Parathyroid adenoma (tissue), 2 donors: ENCODE results near the gene HSD17B2.
"Not testable (repeated sequence)": the region's sequence is repeated elsewhere in the genome, so short reads cannot be mapped to it uniquely, and the experiment has no call there.

ENCODE experiments used
- H2AFZ ChIP-seq: fragments of 300-600 bp; sonication (generic); one replicate; pipeline ENCODE4 v1.7.0; 2017; ENCODE audit warnings: antibody characterized with exemption, mild to moderate bottlenecking
- H3K27ac ChIP-seq: fragments of 300-600 bp; sonication (generic); one replicate; pipeline ENCODE4 v1.7.0; 2017
- H3K27me3 ChIP-seq: fragments of 300-600 bp; sonication (generic); one replicate; pipeline ENCODE4 v1.7.0; 2017; ENCODE audit warnings: low read length; ENCODE audit not compliant: control insufficient read depth, insufficient read depth
- H3K36me3 ChIP-seq: fragments of 300-600 bp; sonication (generic); one replicate; pipeline ENCODE4 v1.7.0; 2017; ENCODE audit warnings: low read length; ENCODE audit not compliant: control insufficient read depth, insufficient read depth
- H3K4me1 ChIP-seq: fragments of 300-600 bp; sonication (generic); one replicate; pipeline ENCODE4 v1.7.0; 2017; ENCODE audit warnings: control low read depth
- H3K4me2 ChIP-seq: fragments of 300-600 bp; sonication (generic); one replicate; pipeline ENCODE4 v1.7.0; 2017; ENCODE audit warnings: low read length
- H3K4me3 ChIP-seq: fragments of 300-600 bp; sonication (generic); one replicate; pipeline ENCODE4 v1.7.0; 2017; ENCODE audit warnings: low read depth, low read length
- H3K79me2 ChIP-seq: fragments of 300-600 bp; sonication (generic); one replicate; pipeline ENCODE4 v1.7.0; 2017; ENCODE audit warnings: control low read depth
- H3K9ac ChIP-seq: fragments of 300-600 bp; sonication (generic); one replicate; pipeline ENCODE4 v1.7.0; 2017; ENCODE audit warnings: mild to moderate bottlenecking
- H3K9me3 ChIP-seq: fragments of 300-600 bp; sonication (generic); one replicate; pipeline ENCODE4 v1.7.0; 2017; ENCODE audit warnings: low read length; ENCODE audit not compliant: control insufficient read depth
- TF ChIP-seq, protein P1 (sequence below): fragments of 300-600 bp; sonication (generic); IDR thresholded peaks from one replicate; pipeline ENCODE4 v1.7.0; 2017; ENCODE audit warnings: antibody characterized with exemption, mild to moderate bottlenecking
- donor health status: primary hyperparathyroidism.

HSD17B2 gene

DNA sequence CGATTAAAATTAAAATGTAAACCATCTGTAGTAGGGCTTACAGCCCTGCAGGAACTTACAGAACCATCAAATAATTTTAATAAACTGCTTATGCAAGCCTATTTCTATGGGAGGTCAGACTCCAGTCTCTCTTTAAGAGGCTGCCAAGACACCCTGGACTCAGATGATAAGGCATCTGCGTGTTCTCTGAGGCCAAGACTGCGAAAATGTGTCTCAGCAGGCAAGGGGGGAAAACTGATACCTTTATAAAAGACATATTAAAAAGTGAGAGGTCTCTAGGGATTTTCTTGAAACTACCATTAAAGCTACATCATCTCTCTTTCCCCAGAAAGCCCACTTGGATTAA lies 102.7 kb downstream of the HSD17B2 start:
- Histone ChIP-seq H3K36me3 (no peaks in the 10 kb centered on the region), H2AFZ (no peak overlapping the region), H3K79me2 (no peaks in the 10 kb centered on the region), H3K4me1 (peaks cover 9% of the 10 kb centered on the region), H3K9me3 (no peaks in the 10 kb centered on the region), H3K4me2 (no peak overlapping the region), H3K4me3 (no peak overlapping the region), H3K27ac (no peak overlapping the region), H3K9ac (no peak overlapping the region), H3K27me3 (no peaks in the 10 kb centered on the region)
- TF ChIP-seq, protein P1, sequence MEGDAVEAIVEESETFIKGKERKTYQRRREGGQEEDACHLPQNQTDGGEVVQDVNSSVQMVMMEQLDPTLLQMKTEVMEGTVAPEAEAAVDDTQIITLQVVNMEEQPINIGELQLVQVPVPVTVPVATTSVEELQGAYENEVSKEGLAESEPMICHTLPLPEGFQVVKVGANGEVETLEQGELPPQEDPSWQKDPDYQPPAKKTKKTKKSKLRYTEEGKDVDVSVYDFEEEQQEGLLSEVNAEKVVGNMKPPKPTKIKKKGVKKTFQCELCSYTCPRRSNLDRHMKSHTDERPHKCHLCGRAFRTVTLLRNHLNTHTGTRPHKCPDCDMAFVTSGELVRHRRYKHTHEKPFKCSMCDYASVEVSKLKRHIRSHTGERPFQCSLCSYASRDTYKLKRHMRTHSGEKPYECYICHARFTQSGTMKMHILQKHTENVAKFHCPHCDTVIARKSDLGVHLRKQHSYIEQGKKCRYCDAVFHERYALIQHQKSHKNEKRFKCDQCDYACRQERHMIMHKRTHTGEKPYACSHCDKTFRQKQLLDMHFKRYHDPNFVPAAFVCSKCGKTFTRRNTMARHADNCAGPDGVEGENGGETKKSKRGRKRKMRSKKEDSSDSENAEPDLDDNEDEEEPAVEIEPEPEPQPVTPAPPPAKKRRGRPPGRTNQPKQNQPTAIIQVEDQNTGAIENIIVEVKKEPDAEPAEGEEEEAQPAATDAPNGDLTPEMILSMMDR = no peak

DNA sequence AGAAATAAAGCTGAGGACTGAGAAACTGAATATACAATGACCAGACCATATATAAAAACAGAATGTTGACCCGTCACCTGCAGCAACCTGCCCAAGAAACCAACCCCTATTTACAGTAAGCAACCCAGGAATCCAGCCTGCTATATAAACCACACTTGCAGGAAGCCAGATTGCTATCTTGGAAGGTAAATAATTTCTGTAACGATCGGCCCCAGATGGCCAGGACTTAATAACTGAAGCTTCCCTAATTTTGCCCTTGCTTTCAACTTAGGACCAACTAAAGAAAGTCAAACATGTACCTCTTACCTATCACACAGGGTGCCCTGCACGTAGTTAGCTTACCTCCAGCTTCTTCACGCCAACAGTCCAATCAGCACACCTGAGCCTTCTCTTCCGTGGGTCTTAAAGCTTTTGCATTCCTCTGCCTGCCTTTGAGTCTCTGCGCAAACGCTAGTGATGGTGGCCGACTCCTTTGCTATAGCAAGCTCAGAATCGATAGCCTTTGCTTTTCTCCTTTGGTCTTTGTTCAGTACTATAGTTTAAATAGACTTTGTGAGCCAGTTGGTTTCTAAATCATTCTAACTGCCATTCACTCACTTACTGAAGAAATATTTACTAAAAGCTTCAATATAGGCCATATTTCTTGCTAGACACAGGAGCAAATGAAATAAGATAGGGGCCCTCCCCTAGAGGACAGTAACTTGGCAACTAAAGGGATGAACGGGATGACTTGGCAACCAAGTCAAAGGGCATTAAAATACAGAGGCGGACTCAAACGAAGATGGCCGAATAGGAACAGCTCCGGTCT lies 103.6 kb downstream of the HSD17B2 start:
- H3K4me1 ChIP-seq = peaks cover 9% of the 10 kb centered on the region

DNA sequence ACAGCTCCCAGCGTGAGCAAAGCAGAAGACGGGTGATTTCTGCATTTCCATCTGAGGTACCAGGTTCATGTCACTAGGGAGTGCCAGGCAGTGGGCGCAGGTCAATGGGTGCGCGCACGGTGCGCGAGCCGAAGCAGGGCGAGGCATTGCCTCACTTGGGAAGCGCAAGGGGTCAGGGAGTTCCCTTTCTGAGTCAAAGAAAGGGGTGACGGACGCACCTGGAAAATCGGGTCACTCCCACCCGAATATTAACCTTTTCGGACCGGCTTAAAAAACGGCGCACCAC lies 104.2 kb downstream of the HSD17B2 start:
- not testable (repeated sequence) for H3K9me3 ChIP-seq, H3K79me2 ChIP-seq, H3K4me3 ChIP-seq, H3K27ac ChIP-seq, H3K27me3 ChIP-seq, H3K36me3 ChIP-seq, H3K9ac ChIP-seq, H3K4me1 ChIP-seq, H3K4me2 ChIP-seq
- H2AFZ ChIP-seq = peak overlapping the region; percentile 28

More for the DNA sequence above, 103.6 kb downstream of the HSD17B2 start:
- Histone ChIP-seq H3K4me2 (no peak overlapping the region), H3K27me3 (no peaks in the 10 kb centered on the region), H3K9ac (no peak overlapping the region), H3K27ac (no peak overlapping the region), H2AFZ (peak overlapping the region; percentile 28), H3K9me3 (no peaks in the 10 kb centered on the region), H3K4me3 (no peak overlapping the region), H3K79me2 (no peaks in the 10 kb centered on the region), H3K36me3 (no peaks in the 10 kb centered on the region)
- TF ChIP-seq, protein P1 = no peak

DNA sequence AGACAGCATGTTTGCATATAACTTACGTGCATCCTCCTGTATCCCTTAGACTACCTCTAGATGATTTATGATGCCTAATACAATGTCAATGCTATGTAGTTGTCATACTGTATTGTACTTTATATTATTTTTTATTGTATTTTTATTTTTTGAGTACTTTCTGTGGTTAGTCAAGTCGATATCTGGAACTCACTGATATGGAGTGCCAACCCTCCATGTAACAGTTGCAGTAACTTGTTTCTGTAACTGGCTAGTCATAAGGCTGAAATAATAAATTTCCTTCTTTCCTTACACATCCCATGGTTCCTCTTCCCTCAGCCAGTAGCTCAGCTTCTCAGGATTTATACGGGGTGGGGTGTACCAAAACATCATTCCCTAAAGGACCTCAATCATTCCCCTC lies 111.5 kb downstream of the HSD17B2 start:
- no peak overlapping the region for H3K9ac ChIP-seq
- no peak overlapping the region for H2AFZ ChIP-seq
- no peak overlapping the region for H3K27ac ChIP-seq
- H3K9me3 ChIP-seq = no peaks in the 10 kb centered on the region
- no peaks in the 10 kb centered on the region for H3K27me3 ChIP-seq
- TF ChIP-seq, protein P1 = no peak
- no peaks in the 10 kb centered on the region for H3K4me1 ChIP-seq
- H3K4me3 ChIP-seq = no peak overlapping the region
- no peaks in the 10 kb centered on the region for H3K36me3 ChIP-seq
- H3K4me2 ChIP-seq = no peak overlapping the region
- no peaks in the 10 kb centered on the region for H3K79me2 ChIP-seq

DNA sequence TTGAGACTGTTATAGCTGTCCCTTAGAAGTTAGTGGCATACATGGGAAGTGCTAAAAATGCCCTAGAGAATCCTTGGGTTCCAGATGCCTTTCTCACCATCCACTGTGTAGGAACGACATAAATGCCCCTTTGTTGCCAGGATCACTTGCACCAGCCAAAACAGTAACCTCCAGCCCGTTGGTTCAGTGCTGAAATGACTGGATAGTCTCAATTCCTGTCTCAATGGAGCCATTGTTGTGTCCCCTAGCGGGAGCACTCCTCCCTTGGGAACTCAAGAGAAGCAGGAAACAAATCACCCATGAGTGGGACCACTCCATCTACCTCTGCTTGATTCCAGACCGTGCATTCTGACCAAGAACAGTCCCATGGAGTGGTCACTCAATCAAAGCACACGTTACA lies 111.9 kb downstream of the HSD17B2 start:
- H3K9ac ChIP-seq = no peak overlapping the region
- H3K4me3 ChIP-seq = no peak overlapping the region
- H3K4me2 ChIP-seq = no peak overlapping the region
- no peak overlapping the region for H3K27ac ChIP-seq
- H3K79me2 ChIP-seq = no peaks in the 10 kb centered on the region
- H3K27me3 ChIP-seq = no peaks in the 10 kb centered on the region
- H3K4me1 ChIP-seq = no peaks in the 10 kb centered on the region
- H3K36me3 ChIP-seq = no peaks in the 10 kb centered on the region
- TF ChIP-seq, protein P1 = no peak
- H2AFZ ChIP-seq = no peak overlapping the region
- no peaks in the 10 kb centered on the region for H3K9me3 ChIP-seq
